Embryonic facial prominence (tissue), 1 donor: Measurements from ENCODE around the gene SNX9.
"Not testable (repeated sequence)": the region's sequence is repeated elsewhere in the genome, so short reads cannot be mapped to it uniquely, and the experiment has no call there.

Source experiments
- DNase-seq: peaks from one replicate; pipeline ENCODE4 v3.0.0-alpha.2; 2016; ENCODE audit errors: extremely low spot score

The SNX9 gene

GRCh38 chr6:157858664-157859063 is 35.6 kb downstream of the SNX9 start:
- not testable (repeated sequence) for DNase-seq

- no peak for DNase-seq
Observed at GRCh38 chr6:157859775-157860504, 36.9 kb downstream of the SNX9 start.

GRCh38 chr6:157860505-157860991 is 37.5 kb downstream of the SNX9 start:
- DNase-seq, result no peak

GRCh38 chr6:157861184-157861583 is 38.1 kb downstream of the SNX9 start:
- no peak for DNase-seq

GRCh38 chr6:157861814-157862213 is 38.8 kb downstream of the SNX9 start:
- DNase-seq, result no peak

GRCh38 chr6:157862706-157863105 is 39.7 kb downstream of the SNX9 start:
- no peak for DNase-seq

GRCh38 chr6:157864185-157864761 is 41.2 kb downstream of the SNX9 start:
- no peak for DNase-seq

GRCh38 chr6:157865249-157865648 is 42.2 kb downstream of the SNX9 start:
- DNase-seq, result no peak

- no peak for DNase-seq
Observed at GRCh38 chr6:157867155-157867559, 44.1 kb downstream of the SNX9 start.

GRCh38 chr6:157867981-157868380 is 44.9 kb downstream of the SNX9 start:
- no peak for DNase-seq

GRCh38 chr6:157868835-157869234 is 45.8 kb downstream of the SNX9 start:
- DNase-seq, result no peak

GRCh38 chr6:157869673-157870302 is 46.7 kb downstream of the SNX9 start:
- DNase-seq, result no peak

- no peak for DNase-seq
Observed at GRCh38 chr6:157873735-157874344, 50.8 kb downstream of the SNX9 start.

- no peak for DNase-seq
Observed at GRCh38 chr6:157877149-157877548, 54.1 kb downstream of the SNX9 start.

GRCh38 chr6:157877573-157878438 is 54.8 kb downstream of the SNX9 start:
- no peak for DNase-seq

- no peak for DNase-seq
Observed at GRCh38 chr6:157879034-157879872, 56.2 kb downstream of the SNX9 start.

GRCh38 chr6:157879873-157880254 is 56.8 kb downstream of the SNX9 start:
- no peak for DNase-seq

- DNase-seq, result no peak
Observed at GRCh38 chr6:157880534-157880933, 57.5 kb downstream of the SNX9 start.

GRCh38 chr6:157881342-157881741 is 58.3 kb downstream of the SNX9 start:
- DNase-seq, result no peak

- DNase-seq, result no peak
Observed at GRCh38 chr6:157884756-157885155, 61.7 kb downstream of the SNX9 start.
